ENCODE data around the gene NUDT3.
"Not testable (repeated sequence)": the region's sequence is repeated elsewhere in the genome, so short reads cannot be mapped to it uniquely, and the experiment has no call there.

Gene NUDT3

GRCh38 chr6:34391786-34392496 is 528 bp downstream of the NUDT3 start:
- no peak for FAIRE-seq

- FAIRE-seq, result no peak
These were observed 1.0 kb downstream of the NUDT3 start for GRCh38 chr6:34391473-34391785.

GRCh38 chr6:34390531-34391472 is 1.7 kb downstream of the NUDT3 start:
- no peak for FAIRE-seq

GRCh38 chr6:34389034-34389433 is 3.4 kb downstream of the NUDT3 start:
- FAIRE-seq, result no peak

GRCh38 chr6:34388421-34388820 is 4.0 kb downstream of the NUDT3 start:
- FAIRE-seq, result no peak

GRCh38 chr6:34386316-34387137 is 5.9 kb downstream of the NUDT3 start:
- FAIRE-seq, result no peak

- FAIRE-seq, result no peak
These were observed 6.7 kb downstream of the NUDT3 start for GRCh38 chr6:34385793-34386195.

GRCh38 chr6:34384321-34385153 is 7.9 kb downstream of the NUDT3 start:
- FAIRE-seq, result no peak

- FAIRE-seq, result no peak
These were observed 8.7 kb downstream of the NUDT3 start for GRCh38 chr6:34383656-34384320.

- no peak for FAIRE-seq
These were observed 9.3 kb downstream of the NUDT3 start for GRCh38 chr6:34383161-34383631.

- FAIRE-seq, result no peak
These were observed 11.4 kb downstream of the NUDT3 start for GRCh38 chr6:34381081-34381480.

- FAIRE-seq, result no peak
These were observed 14.0 kb downstream of the NUDT3 start for GRCh38 chr6:34378470-34378869.

GRCh38 chr6:34377984-34378383 is 14.5 kb downstream of the NUDT3 start:
- no peak for FAIRE-seq

GRCh38 chr6:34377571-34377970 is 14.9 kb downstream of the NUDT3 start:
- FAIRE-seq, result not testable (repeated sequence)

GRCh38 chr6:34375833-34376232 is 16.6 kb downstream of the NUDT3 start:
- no peak for FAIRE-seq

GRCh38 chr6:34374508-34374907 is 18.0 kb downstream of the NUDT3 start:
- FAIRE-seq, result no peak

- no peak for FAIRE-seq
These were observed 18.4 kb downstream of the NUDT3 start for GRCh38 chr6:34374069-34374468.

GRCh38 chr6:34373511-34373910 is 19.0 kb downstream of the NUDT3 start:
- no peak for FAIRE-seq

- FAIRE-seq, result not testable (repeated sequence)
These were observed 20.6 kb downstream of the NUDT3 start for GRCh38 chr6:34371865-34372264.

- no peak for FAIRE-seq
These were observed 22.1 kb downstream of the NUDT3 start for GRCh38 chr6:34370361-34370760.

GRCh38 chr6:34369385-34369784 is 23.1 kb downstream of the NUDT3 start:
- no peak for FAIRE-seq

- no peak for FAIRE-seq
These were observed 25.9 kb downstream of the NUDT3 start for GRCh38 chr6:34366639-34366921.
